Smooth muscle cell of the brain vasculature (primary cell): Measurements from ENCODE around the gene ORM2.

Experiments used
- DNase-seq: peaks from one replicate; pipeline ENCODE4 v3.0.0-alpha.2; 2012; ENCODE audit warnings: low read depth, low spot score

ORM2 gene

DNA sequence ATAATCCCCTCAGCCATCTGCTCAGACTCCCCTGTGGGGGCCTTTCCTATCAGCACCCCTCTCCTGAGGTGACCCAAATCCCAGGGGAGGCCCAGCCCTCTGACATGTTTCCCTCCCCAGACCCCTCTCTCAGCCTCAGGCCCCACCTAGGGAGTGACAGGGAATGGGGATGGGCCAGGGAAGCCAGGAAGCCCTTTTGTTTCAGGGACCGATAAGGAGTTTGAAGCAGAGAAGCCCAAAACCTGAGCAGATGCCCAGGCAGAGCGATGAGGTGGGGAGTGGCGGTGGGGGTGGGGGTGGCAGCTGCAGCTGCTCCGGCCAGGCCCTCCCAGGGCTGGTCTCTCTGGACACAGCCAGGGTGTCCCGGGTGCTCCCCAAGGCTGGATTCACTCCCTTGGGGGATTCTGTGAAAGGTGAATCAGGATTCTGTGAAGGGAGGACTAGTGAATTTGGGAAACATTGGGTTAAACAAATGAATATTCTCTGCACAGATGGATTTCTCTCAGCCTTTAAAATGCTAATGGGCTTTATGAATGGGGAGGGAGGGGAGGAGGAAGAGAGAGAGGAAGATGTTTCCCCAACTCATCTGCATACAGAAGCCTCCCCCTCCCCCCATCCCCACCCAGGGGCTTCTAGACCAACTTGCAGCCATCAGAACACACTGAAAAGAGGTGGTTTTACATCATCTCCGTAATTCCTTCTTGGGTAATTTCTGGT lies 40.7 kb downstream of the ORM2 start:
- no peak for DNase-seq

GRCh38 chr9:114370968-114371320 lies 41.3 kb downstream of the ORM2 start:
- DNase-seq: no peak

DNA sequence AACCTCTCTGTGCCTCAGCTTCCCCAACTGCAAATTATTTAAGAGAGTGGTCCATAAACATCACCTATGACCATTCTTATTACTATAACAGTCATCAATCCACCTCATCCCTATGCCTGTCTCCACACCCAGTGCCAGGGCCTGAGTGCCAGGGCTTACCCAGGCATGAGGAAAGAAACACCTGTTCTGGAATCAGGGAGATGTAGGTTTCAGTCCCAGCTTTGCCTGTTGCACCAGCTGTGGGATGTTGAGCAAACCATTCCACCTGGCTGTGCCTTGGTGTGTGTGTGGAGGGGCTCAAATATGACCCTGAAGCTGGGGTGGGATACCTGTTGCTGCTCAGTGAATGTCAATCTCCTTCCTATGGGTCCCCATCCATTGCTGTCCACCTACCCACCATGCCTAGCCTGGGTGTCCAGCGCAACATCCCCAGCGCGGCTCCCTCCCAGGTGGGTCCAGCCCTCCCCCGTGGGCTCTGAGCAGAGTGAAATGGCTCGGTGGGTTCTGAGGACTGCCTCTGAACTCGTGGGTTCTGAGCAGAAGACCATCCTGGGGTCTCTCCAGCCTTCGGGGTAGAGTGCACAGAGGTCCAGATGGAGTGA lies 41.8 kb downstream of the ORM2 start:
- DNase-seq: no peak

DNA sequence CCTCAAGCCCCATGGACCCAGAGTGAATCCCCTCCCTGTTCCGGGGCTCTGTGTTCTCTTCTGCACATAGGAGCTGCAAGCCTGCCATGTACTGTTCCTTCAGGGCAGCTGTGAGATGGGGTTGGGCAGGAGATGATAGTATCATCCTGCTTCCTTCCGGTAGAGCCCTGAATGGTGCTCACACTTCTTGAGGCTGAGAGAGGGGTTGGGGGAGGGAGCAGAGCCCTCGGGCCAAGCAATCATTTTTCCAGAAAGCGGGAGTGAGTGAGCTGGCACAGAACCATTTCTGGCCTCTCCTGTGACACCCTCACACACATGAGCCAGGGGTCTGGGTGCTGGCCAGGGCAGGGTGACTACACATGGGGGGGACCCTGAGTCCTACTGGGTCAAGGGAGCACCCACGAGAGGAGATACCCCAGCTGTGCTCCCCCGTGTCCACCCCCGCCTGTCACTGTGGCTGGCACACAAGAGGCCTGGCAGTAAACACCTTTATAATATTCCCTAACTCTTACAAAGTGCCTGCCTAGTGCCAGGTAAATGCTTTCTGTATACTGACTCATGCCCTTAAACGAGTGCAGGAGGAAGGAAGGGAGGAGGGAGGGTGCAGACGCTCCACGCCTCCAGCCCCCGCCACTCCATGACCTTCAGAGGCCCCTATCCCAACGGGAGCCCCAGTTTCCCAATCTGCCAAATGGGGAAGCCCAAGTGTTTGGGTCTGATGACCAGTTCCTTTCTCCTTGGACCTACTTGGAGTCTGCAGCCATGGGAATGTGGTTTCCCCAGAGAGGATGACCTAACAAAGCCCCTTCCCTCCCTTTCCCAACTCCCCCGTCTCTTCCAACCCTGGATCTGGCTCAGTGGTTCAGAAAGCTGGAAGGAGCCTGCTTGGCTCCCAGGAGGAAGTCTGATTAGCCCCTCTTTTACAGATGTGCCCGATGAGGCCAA lies 42.6 kb downstream of the ORM2 start:
- no peak for DNase-seq

DNA sequence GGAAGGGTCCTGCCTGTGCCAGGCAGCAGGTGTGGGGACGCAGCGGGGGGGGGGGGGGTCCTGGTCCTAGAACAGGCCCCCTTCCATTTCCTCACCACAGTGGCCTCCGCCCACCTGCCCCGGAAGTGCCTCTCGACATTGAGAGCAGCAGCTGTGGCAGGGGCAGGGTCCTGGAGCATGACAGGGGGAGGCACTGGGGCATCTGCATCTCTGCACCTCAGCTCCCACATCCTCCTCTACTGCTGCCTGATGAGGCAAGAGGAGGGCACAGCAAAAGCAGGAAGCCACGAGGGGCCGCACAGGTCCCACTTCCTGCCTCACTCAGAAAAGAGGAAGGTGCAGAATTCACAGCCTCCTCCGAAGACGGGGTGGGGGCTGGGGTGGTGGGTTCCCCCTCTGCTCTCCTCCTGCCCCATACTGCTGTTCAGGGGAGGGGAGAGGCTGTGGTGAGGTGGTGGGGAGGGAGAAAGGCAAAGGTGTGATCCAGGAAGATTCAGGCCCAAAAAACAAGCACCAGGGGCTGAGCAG lies 43.3 kb downstream of the ORM2 start:
- no peak for DNase-seq

GRCh38 chr9:114373960-114374730 lies 44.5 kb downstream of the ORM2 start:
- DNase-seq: no peak

GRCh38 chr9:114374936-114375335 lies 45.3 kb downstream of the ORM2 start:
- no peak for DNase-seq

- no peak for DNase-seq
These were observed 45.9 kb downstream of the ORM2 start for GRCh38 chr9:114375386-114376175.

DNA sequence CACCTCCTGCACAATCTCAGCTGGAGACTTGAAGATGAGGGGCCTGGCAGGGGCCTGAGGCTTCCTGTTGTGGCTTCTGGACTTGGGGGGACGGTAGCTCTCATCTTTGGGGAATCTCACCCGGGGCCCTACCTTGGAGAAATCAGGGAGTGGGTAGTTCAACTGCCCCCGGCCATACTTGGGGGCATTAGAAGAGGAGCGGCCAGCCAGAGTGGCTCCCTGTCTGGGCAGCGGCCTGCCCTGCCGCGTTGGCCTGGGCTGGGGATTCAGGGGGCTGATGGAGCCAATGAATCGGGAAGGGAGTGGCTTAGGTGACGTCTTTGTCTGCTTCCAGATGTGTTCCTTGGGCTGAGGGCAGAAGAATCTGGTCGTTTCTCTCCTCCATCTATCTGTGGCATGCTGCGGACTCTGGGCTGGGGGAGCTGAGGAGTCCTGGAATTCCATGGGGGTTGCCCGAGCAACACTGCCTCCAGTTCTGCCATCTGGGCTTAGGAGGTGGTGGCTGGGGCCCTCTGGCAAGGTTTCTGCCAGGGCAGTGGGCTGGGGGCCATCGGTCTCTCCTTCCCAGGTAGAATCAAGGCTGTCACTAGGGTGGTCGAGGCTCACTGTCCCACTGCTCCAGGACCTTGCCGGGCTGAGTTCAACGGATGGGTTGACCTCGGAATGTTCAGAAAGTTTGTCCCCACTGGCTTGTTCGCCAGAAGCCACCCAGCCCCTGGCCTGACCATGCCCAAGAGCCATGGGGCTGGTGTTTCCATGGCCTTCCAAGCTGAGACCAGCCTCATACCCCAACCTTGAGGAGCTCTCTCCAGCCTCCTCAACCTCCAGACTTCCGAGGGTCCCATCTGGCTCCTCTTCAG lies 47.1 kb downstream of the ORM2 start:
- DNase-seq: no peak

DNA sequence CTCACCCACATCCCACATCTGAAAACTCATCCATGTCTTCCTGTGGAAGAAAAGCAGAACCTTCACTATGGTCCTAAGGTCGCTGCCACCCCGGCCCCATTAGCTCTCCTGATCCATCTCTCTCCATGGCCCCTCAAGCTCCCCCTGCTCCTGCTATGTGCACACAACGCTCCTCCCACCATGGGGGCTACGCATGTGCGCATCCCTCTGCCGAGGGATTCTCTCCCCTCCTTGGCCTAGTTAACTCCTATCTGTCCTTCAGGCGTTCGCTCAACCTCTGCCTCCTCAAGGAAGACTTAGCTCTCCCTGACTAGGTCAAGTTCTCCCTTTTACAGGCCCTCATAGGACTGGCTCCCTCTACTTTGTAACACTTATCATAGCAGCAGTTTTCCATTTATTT lies 48.3 kb downstream of the ORM2 start:
- DNase-seq: no peak

DNA sequence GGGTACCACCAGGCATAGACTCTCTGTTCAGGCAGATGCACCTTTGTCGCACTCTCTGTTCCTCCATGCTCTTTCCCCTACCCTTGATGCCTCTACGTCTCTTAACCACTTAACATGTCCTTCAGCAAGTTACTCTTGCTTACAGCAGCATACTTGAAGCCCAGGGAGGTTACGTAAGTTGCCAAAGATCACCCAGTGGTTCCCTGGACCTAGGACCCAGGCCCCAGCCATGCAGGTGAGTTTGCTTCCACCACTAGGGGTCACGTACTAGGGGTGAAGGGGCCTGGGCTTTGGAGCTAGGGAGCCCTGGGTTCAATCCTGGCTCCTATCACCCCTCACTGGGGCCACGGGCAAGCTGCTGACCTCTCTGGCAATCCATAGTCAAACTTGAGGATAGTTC lies 49.2 kb downstream of the ORM2 start:
- no peak for DNase-seq
